Endothelial cell of umbilical vein (primary cell): Measurements from ENCODE around the gene KRT77.

Source experiments
- EZH2 ChIP-seq: IDR thresholded peaks from 2 replicates; pipeline ENCODE4 v1.6.1; 2012; ENCODE audit warnings: borderline replicate concordance, low read depth, mild to moderate bottlenecking, moderate library complexity, low read length, inconsistent platforms; ENCODE audit not compliant: severe bottlenecking
- POLR2A ChIP-seq: IDR thresholded peaks from 2 replicates; pipeline ENCODE4 v1.6.1; 2012; ENCODE audit warnings: low read depth, mild to moderate bottlenecking, control low read depth, low read length
- POLR2AphosphoS5 ChIP-seq: IDR thresholded peaks from 2 replicates; pipeline ENCODE4 v1.6.1; 2012; ENCODE audit warnings: low read depth, mild to moderate bottlenecking, control low read depth, low read length, moderate library complexity; ENCODE audit not compliant: insufficient read depth
- TF ChIP-seq, protein P1 (sequence below), 2 donors: IDR thresholded peaks; 1 replicate in 1 of 2; 2 replicates in 1 of 2; pipeline ENCODE4 v1.5.1; 2011; ENCODE audit warnings: low read length in 2 of 2, mild to moderate bottlenecking in 2 of 2, moderate library complexity in 2 of 2, control low read depth in 1 of 2, inconsistent platforms in 1 of 2, low read depth in 1 of 2; ENCODE audit not compliant: insufficient read depth in 1 of 2; ENCODE audit errors: extremely low read depth in 1 of 2

GRCh38 chr12:52686063-52686462 lies 17.3 kb downstream of the KRT77 start:
- TF ChIP-seq POLR2A (no peak), POLR2AphosphoS5 (no peak), EZH2 (no peak)
- TF ChIP-seq, protein P1, sequence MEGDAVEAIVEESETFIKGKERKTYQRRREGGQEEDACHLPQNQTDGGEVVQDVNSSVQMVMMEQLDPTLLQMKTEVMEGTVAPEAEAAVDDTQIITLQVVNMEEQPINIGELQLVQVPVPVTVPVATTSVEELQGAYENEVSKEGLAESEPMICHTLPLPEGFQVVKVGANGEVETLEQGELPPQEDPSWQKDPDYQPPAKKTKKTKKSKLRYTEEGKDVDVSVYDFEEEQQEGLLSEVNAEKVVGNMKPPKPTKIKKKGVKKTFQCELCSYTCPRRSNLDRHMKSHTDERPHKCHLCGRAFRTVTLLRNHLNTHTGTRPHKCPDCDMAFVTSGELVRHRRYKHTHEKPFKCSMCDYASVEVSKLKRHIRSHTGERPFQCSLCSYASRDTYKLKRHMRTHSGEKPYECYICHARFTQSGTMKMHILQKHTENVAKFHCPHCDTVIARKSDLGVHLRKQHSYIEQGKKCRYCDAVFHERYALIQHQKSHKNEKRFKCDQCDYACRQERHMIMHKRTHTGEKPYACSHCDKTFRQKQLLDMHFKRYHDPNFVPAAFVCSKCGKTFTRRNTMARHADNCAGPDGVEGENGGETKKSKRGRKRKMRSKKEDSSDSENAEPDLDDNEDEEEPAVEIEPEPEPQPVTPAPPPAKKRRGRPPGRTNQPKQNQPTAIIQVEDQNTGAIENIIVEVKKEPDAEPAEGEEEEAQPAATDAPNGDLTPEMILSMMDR (IDR thresholded peaks at IDR 0.05; ENCODE audit: extremely low read depth in 1 of 2, insufficient read depth in 1 of 2, low read depth in 1 of 2, low read length in 2 of 2) = no peak
